PC-3 (cell line): ENCODE results near the gene TFDP1.

Experiments used
- EZH2 ChIP-seq: fragments of 300-600 bp; sonication (generic); IDR thresholded peaks from one replicate; pipeline ENCODE4 v1.6.1; 2017; ENCODE audit warnings: antibody characterized with exemption, mild to moderate bottlenecking, low read length; ENCODE audit not compliant: unreplicated experiment
- EZH2phosphoT487 ChIP-seq: fragments of 300-600 bp; sonication (generic); IDR thresholded peaks from 2 replicates; pipeline ENCODE4 v1.6.1; 2018; ENCODE audit warnings: mild to moderate bottlenecking, antibody characterized with exemption, low read length, borderline replicate concordance
- TF ChIP-seq, protein P1 (sequence below): fragments of 300-600 bp; sonication (generic); conservative IDR thresholded peaks from 2 replicates; pipeline ENCODE4 v1.5.1; 2017; ENCODE audit warnings: antibody characterized with exemption, low read depth, mild to moderate bottlenecking, low read length

DNA sequence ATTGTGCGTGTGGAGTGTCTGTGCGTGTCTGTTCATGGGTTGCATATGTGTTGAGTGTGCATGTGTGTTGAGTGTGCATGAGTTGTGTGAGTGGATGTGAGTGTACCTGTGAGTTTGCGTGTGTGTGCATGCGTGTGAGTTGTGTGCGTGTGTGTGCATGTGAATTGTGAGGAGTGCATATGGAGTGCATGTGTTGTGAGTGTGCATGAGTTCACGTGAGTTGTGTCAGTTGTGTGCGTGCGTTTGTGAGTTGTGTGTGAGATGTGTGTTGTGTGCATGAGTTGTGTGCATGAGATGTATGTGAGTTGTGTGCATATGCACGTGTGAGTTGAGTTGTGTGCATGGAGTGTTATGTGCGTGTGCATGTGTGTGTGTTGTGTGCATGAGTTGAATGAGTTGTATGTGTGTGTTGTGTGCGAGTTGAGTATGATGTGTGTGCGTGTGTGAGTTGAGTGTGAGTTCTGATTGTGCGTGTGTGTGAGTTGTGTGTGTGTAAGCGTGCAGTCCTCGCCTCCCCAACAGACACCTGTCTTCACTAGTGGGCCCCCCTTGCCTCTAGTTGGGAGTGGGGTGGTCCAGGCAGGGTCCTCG, 29.3 kb downstream of the TFDP1 start:
- TF ChIP-seq, protein P1, sequence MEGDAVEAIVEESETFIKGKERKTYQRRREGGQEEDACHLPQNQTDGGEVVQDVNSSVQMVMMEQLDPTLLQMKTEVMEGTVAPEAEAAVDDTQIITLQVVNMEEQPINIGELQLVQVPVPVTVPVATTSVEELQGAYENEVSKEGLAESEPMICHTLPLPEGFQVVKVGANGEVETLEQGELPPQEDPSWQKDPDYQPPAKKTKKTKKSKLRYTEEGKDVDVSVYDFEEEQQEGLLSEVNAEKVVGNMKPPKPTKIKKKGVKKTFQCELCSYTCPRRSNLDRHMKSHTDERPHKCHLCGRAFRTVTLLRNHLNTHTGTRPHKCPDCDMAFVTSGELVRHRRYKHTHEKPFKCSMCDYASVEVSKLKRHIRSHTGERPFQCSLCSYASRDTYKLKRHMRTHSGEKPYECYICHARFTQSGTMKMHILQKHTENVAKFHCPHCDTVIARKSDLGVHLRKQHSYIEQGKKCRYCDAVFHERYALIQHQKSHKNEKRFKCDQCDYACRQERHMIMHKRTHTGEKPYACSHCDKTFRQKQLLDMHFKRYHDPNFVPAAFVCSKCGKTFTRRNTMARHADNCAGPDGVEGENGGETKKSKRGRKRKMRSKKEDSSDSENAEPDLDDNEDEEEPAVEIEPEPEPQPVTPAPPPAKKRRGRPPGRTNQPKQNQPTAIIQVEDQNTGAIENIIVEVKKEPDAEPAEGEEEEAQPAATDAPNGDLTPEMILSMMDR, result no peak
- TF ChIP-seq EZH2, result no peak
- TF ChIP-seq EZH2phosphoT487, result no peak
